Thoracic aorta (tissue), 2 donors: Measurements from ENCODE around the gene OR52N2. TPM values are rescaled to one million over a fixed set of nuclear protein-coding genes. Genes with fewer than 3 reads are reported as not detected.

Source experiments
- ATAC-seq: fragments of 150-250 bp; one replicate; pipeline ENCODE4 v1.8.0; 2017; ENCODE audit warnings: low read depth; ENCODE audit not compliant: insufficient number of reproducible peaks, low FRiP score
- DNase-seq: peaks from one replicate; pipeline ENCODE4 v3.0.0-alpha.2; 2020; ENCODE audit warnings: low spot score
- H3K27ac ChIP-seq, 2 donors: fragments of 200-600 bp; sonication (generic); 1 replicate in 1 of 2; 2 replicates in 1 of 2; pipeline ENCODE4 v1.5.1; 2016; ENCODE audit warnings: mild to moderate bottlenecking in 2 of 2, moderate library complexity in 2 of 2
- H3K27me3 ChIP-seq: fragments of 200-600 bp; sonication (generic); replicated peaks from 2 replicates; pipeline ENCODE4 v1.6.0; 2016; ENCODE audit warnings: mild to moderate bottlenecking; ENCODE audit not compliant: insufficient read depth
- H3K36me3 ChIP-seq: fragments of 200-600 bp; sonication (generic); one replicate; pipeline ENCODE4 v1.5.1; 2016
- H3K4me1 ChIP-seq, 2 donors: fragments of 200-600 bp; sonication (generic); 1 replicate in 1 of 2; 2 replicates in 1 of 2; pipeline versions ENCODE4 v1.5.1 to v1.6.0; 2016; ENCODE audit warnings: low read depth in 2 of 2, mild to moderate bottlenecking in 1 of 2; ENCODE audit not compliant: control insufficient read depth in 1 of 2
- H3K4me3 ChIP-seq: fragments of 200-600 bp; sonication (generic); 2 replicates; pipeline ENCODE4 v1.5.1; 2016; ENCODE audit warnings: mild to moderate bottlenecking
- H3K9me3 ChIP-seq: fragments of 200-600 bp; sonication (generic); 2 replicates; pipeline ENCODE4 v1.5.1; 2016
- CTCF ChIP-seq: fragments of 200-600 bp; sonication (generic); IDR thresholded peaks from one replicate; pipeline ENCODE4 v1.5.1; 2019; ENCODE audit warnings: antibody characterized with exemption
- total RNA-seq, 2 donors: library from RNA; depleted of rRNA; stranded (reverse); fragments of >200 nt; gene quantifications; one replicate each; pipeline versions ENCODE4 v1.1.0 to v1.2.3, GENCODE V29; 2016

Gene OR52N2
- total RNA-seq, 2 donors from 2014 or later: not detected

GRCh38 chr11:5803982-5804381 lies 4.7 kb upstream of the OR52N2 start:
- H3K4me3 ChIP-seq: no peak overlapping the region
- H3K27ac ChIP-seq: no peak overlapping the region
- no peak for ATAC-seq
- TF ChIP-seq CTCF: no peak
- H3K9me3 ChIP-seq: peaks cover 3% of the 10 kb centered on the region
- no peaks in the 10 kb centered on the region for H3K36me3 ChIP-seq
- H3K27me3 ChIP-seq: no peaks in the 10 kb centered on the region
- H3K4me1 ChIP-seq: peaks cover 3 to 5% of the 10 kb centered on the region in 2 donors
- DNase-seq: no peak

GRCh38 chr11:5807580-5807979 lies 1.1 kb upstream of the OR52N2 start:
- no peak for TF ChIP-seq CTCF
- Histone ChIP-seq H3K27me3 (no peaks in the 10 kb centered on the region), H3K9me3 (peaks cover 3% of the 10 kb centered on the region), H3K4me1 (peaks cover 5 to 6% of the 10 kb centered on the region in 2 donors), H3K4me3 (no peak overlapping the region), H3K36me3 (no peaks in the 10 kb centered on the region), H3K27ac (no peak overlapping the region)
- DNase-seq (no peak), ATAC-seq (no peak)

- no peak for ATAC-seq
- H3K4me3 ChIP-seq: peak overlapping the region; percentile 73
- no peaks in the 10 kb centered on the region for H3K27me3 ChIP-seq
These were observed 397 bp downstream of the OR52N2 start for GRCh38 chr11:5809122-5809519.

GRCh38 chr11:5809905-5810795 lies 1.4 kb downstream of the OR52N2 start:
- H3K36me3 ChIP-seq: no peaks in the 10 kb centered on the region
- no peaks in the 10 kb centered on the region for H3K9me3 ChIP-seq
- no peak overlapping the region for H3K4me3 ChIP-seq
- peaks cover 5 to 6% of the 10 kb centered on the region in 2 donors for H3K4me1 ChIP-seq
- DNase-seq (no peak), ATAC-seq (no peak)
- TF ChIP-seq CTCF: no peak
- no peaks in the 10 kb centered on the region for H3K27me3 ChIP-seq
- H3K27ac ChIP-seq: no peak overlapping the region

More at GRCh38 chr11:5809122-5809519, 397 bp downstream of the OR52N2 start:
- Histone ChIP-seq H3K9me3 (peaks cover 2% of the 10 kb centered on the region), H3K36me3 (no peaks in the 10 kb centered on the region), H3K27ac (no peak overlapping the region), H3K4me1 (peaks cover 5 to 6% of the 10 kb centered on the region in 2 donors)
- DNase-seq: no peak
- TF ChIP-seq CTCF: no peak

GRCh38 chr11:5815534-5815933 lies 6.8 kb downstream of the OR52N2 start:
- Histone ChIP-seq H3K4me3 (no peak overlapping the region), H3K4me1 (no peaks in the 10 kb centered on the region), H3K27ac (no peak overlapping the region), H3K36me3 (no peaks in the 10 kb centered on the region), H3K27me3 (no peaks in the 10 kb centered on the region), H3K9me3 (no peaks in the 10 kb centered on the region)
- no peak for TF ChIP-seq CTCF
- DNase-seq (no peak), ATAC-seq (no peak)
